Testis (tissue), 2 donors: Measurements from ENCODE around the gene PBXIP1.

Source experiments
- CTCF ChIP-seq, 3 experiments: fragments of 450-650 bp in 2 of 3; fragments of 200-600 bp in 1 of 3; sonication (generic) in 1 of 3; IDR thresholded peaks; one replicate each; pipeline ENCODE4 v1.5.1; 2016 to 2019; ENCODE audit warnings: antibody characterized with exemption in 3 of 3, mild to moderate bottlenecking in 2 of 3, moderate library complexity in 1 of 3
- POLR2A ChIP-seq: fragments of 450-650 bp; IDR thresholded peaks from one replicate; pipeline ENCODE4 v1.6.1; 2017; ENCODE audit warnings: antibody characterized with exemption, mild to moderate bottlenecking, moderate library complexity

GRCh38 chr1:154994269-154994587 lies 38.3 kb upstream of the PBXIP1 start:
- no peak for TF ChIP-seq CTCF (IDR thresholded peaks at IDR 0.05)
- TF ChIP-seq POLR2A, result no peak
